Tongue (tissue), 2 donors: ENCODE measurements around the gene CPAMD8. TPM values are rescaled to one million over a fixed set of nuclear protein-coding genes. Genes with fewer than 3 reads are reported as not detected.
A peak's percentile ranks its signal among the peaks of the same experiment; 100 is the strongest.
"Not testable (repeated sequence)": the region's sequence is repeated elsewhere in the genome, so short reads cannot be mapped to it uniquely, and the experiment has no call there.

Source experiments
- DNase-seq: peaks from one replicate; pipeline ENCODE4 v3.0.0-alpha.2; 2015
- total RNA-seq: library from RNA; depleted of rRNA; stranded (reverse); fragments of >200 nt; gene quantifications from one replicate; pipeline ENCODE4 v1.2.3, GENCODE V29; 2014

CPAMD8 gene
- total RNA-seq, 1 donor from 2014 or later = 6.2 TPM

- DNase-seq = no peak
These were observed 27.9 kb downstream of the CPAMD8 start for GRCh38 chr19:16998635-16999194.

- not testable (repeated sequence) for DNase-seq
These were observed 29.6 kb downstream of the CPAMD8 start for GRCh38 chr19:16996838-16997490.

DNA sequence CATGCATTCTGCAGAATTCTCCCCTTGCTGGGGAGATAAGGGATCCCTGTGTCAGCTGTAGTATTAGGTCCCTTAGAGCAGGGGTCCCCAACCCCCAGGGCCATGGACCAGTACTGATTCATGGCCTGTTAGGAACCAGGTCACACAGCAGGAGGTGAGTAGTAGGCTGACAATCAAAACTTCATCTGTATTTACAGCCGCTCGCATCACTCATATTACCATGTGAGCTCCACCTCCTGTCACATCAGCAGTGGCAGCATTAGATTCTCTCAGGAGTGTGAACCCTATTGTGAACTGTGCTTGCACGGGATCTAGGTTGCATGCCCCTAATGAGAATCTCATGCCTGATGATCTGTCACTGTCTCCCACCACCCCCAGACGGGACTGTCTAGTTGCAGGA lies 37.9 kb downstream of the CPAMD8 start:
- no peak for DNase-seq

DNA sequence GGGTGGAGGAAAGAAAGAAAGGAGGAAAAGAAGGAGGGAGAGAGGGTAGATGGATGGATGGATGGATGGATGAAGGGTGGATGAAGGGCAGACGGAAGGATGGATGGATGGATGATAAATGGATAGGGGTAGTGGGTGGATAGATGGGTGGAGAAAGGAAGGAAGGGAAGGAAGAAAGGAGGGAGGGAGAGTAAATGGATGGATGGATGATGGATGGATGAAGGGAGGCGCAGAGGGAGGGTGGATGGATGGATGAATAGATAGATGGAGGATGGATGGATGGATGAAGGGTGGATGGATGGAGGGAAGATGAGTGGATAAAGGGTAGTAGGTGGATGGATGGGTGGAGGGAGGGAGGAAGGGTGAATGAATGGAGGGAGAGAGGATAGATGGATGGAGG lies 41.2 kb downstream of the CPAMD8 start:
- DNase-seq = no peak

DNA sequence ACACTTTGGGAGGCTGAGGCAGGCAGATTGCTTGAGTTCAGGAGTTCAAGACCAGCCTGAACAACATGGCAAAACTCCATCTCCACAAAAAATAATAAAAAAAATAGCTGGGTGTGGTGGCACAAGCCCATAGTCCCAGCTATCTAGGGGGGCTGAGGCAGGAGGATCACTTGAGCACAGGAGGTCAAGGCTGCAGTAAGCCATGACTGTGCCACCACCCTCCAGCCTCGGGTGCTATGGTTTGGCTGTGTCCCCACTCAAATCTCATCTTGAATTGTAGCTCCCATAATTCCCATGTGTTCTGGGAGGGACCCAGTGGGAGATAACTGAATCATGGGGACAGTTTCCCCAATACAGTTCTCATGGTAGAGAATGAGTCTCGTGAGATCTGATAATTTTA lies 44.0 kb downstream of the CPAMD8 start:
- not testable (repeated sequence) for DNase-seq

- no peak for DNase-seq
These were observed 47.5 kb downstream of the CPAMD8 start for GRCh38 chr19:16978839-16979802.

- DNase-seq = no peak
These were observed 48.5 kb downstream of the CPAMD8 start for GRCh38 chr19:16978156-16978555.

DNA sequence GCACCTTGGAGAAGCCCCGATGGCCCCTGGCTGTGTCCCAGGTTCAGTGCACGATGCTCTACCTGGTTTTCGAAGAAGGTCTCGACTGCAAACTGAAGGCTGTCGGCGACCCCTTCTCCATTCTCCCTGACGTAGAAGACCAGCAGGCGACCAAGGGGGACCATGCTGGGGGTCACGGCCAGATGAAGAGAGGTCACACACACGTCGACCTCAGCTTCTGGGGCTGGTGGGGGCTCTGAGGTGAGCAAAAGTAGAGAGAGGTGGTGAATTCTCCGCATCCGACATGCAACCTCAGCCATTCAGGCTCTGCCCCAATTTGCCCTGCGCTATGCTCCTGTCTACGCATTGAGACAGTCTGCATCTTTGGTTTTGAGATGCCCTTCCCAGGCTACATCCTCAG lies 49.3 kb downstream of the CPAMD8 start:
- DNase-seq = no peak

- no peak for DNase-seq
These were observed 50.2 kb downstream of the CPAMD8 start for GRCh38 chr19:16976446-16976845.

DNA sequence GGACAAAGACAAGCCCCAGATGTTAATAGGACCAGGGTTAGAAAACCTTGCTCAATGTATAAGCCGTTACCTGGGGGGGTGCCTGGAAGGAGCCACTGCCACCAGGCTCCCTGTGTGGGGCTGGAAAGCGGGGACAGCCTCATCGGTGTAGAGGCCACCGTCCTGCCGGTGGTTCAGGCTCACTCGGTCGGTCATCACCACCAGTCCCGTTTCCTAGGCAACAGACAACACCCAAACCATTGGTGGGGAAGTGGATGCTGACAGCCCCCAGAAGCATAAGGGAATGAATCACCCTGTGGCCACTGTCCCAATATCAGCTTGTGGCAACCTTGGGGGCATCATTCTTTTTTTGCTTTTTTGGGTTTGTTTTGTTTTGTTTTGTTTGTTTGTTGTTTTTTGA lies 55.8 kb downstream of the CPAMD8 start:
- no peak for DNase-seq

DNA sequence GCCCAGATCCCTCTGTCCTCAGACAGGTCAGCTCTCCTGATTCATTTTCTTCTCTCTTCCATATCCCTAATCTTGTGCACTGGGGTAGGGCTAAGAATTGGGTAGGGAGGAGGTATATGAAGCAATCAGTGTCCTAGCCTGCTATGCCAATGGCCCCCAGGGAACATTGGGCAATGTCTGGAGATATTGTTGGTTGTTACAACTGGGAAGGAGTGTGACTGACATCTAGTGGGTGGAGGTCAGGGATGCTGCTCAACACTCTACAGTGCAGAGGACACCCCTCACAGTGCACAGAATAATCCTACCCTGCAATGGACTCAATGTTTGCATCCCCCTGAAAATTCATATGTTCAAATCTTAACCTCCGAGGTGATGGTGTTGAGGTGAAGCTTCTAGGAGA lies 57.5 kb downstream of the CPAMD8 start:
- no peak for DNase-seq

DNA sequence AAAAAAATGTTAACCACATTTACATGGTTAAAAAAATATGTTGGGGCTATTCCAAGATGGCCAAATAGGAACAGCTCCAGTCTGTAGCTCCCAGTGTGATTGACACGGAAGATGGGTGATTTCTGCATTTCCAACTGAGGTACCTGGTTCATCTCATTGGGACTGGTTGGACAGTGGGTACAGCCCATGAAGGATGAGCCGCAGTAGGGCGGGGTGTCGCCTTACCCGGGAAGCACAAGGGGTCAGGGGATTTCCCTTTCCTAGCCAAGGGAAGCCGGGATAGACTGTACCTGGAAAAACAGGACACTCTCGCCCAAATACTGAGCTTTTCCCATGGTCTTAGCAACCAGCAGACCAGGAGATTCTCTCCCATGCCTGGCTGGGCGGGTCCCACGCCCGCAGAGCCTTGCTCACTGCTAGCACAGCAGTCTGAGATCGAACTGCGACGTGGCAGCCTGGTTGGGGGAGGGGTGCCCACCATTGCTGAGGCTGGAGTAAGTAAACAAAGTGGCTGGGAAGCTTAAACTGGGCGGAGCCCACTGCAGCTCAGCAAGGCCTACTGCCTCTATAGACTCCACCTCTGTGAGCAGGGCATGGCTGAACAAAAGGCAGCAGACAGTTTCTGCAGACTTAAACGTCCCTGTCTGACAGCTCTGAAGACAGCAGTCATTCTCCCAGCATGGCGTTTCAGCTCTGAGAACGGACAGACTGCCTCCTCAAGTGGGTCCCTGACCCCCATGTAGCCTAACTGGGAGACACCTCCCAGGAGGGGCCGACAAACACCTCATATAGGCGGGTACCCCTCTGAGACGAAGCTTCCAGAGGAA lies 65.4 kb downstream of the CPAMD8 start:
- DNase-seq = peak; percentile 2

DNA sequence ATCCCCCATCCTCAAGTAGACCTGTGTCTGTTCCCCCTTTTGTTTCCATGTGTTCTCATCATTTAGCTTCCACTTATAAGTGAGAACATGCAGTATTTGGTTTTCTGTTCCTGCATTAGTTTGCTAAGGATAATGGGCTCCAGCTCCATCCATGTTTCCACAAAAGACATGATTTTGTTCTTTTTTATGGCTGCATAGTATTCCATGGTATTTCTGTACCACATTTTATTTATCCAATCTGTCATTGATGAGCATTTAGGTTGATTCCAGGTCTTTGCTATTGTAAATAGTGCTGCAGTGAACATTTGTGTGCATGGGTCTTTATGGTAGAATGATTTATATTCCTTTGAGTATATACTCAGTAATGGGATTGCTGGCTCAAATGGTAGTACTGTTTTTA lies 68.3 kb downstream of the CPAMD8 start:
- not testable (repeated sequence) for DNase-seq

GRCh38 chr19:16957855-16958254 lies 68.8 kb downstream of the CPAMD8 start:
- no peak for DNase-seq

DNA sequence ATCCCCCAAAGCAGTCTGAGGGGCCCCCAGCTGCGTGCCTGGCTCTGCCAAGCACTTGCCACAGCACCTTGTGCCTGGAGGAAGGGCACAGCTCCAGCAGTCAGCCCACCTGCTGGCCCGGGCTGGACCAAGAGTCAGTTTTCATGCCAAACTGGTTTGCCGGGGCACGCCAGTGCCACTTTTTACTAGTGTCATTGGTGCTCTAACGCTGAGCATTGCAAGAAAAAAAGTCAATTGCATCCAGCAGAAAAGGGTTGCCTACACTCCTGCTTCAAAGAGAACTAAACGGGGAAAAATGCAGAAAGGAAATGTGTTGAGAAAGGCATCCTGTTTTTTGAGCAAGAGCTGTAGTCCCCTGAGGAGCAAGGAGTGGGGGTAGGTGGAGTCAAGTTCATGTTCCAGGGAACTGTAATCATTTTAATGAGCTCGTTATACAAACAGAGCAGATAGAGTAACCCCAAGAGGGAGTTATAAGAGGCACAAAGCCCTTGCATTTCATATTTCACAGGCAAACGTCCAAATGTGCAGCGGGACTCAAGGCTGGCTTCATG lies 69.4 kb downstream of the CPAMD8 start:
- DNase-seq = peak; percentile 56

- no peak for DNase-seq
These were observed 71.4 kb downstream of the CPAMD8 start for GRCh38 chr19:16955161-16955560.

DNA sequence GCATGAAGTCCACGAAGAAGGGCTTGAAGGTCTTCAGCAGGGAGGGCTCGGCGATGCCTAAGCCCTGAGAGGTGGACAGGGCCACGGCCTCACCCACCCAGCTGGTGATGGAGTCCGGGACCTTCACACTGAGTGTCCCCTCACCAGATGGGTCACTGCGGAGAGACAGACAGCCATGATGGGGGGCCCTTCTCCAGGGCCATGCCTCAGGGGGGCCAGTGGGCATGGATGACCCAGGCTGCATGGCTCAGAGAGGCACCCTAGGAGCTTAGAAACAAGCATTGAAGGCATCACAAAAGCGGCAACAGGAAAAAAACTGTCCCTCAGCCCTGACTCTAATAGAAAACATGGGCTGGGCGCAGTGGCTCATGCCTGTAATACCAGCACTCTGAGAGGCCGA lies 74.6 kb downstream of the CPAMD8 start:
- DNase-seq = no peak

GRCh38 chr19:16951529-16951928 lies 75.1 kb downstream of the CPAMD8 start:
- no peak for DNase-seq

DNA sequence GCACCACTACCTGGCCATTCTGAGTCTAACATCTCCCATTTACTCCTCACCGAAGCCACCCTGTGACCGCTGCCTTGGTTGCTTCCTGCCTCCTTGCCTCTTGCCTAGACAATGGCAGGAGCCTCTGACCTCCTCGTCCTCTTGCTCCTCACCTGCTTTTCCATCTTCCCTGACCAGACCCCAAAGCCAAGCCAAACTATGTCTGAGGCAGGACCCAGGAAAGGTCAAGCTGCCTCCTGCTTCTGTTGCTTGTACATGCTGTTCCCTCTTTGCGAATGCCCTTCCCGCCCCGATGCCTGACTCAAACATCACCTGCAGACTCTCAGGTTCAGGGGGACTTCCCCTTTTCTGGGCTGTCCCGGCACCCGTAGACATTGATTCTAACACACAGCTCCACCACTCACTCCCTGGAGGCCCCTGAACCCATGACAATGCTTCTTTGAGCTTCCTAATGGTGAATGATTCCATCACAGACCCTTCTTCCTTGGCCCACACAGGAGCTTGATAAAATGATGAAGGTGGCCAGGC lies 77.0 kb downstream of the CPAMD8 start:
- no peak for DNase-seq

DNA sequence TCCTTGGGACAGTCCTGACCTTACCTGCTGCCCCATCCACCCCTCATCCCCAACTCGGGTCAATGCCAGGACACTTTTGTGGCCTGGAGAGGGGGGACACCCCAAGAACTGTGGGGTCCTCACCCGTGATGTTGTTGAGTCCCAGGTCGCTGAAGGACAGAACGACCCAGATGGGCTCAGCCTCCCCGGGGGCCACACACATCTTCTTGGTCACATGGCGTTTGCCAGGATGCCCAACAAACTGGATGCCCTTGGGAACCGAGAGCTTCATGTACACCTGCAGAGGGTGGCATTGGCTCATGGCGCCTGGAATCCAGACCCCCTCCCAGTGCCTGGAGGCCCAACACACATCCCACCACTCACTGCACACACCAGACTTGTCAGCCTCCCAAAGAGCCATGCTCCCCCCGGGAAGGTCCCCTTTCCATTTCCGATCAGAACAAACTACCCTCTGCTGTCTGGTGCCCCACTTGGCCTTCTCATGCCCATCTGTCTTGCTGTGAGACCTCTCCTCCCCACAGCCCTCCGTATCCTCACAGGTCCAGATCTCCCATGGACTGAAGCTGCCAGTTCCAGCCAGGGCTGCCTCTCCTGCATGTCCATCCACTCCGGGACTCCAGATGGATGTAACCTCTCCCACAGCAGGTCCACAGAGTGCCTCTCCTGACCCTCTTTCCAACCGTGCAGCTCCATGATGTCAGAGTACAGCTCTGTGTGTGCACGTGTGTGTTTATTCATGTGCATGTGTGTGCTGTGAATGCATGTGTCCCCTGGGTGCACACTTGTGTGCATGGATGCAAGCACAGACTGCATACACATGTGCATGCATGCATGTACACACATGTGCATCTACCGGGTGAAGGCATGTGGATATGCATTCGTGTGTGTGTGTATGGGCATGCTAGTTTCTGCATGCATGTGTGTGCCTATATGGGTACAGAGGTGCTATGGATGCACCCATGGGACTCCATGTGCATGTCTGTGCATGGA lies 79.4 kb downstream of the CPAMD8 start:
- DNase-seq = no peak
